Measurements from ENCODE around the gene MAPKAPK2.

DNA sequence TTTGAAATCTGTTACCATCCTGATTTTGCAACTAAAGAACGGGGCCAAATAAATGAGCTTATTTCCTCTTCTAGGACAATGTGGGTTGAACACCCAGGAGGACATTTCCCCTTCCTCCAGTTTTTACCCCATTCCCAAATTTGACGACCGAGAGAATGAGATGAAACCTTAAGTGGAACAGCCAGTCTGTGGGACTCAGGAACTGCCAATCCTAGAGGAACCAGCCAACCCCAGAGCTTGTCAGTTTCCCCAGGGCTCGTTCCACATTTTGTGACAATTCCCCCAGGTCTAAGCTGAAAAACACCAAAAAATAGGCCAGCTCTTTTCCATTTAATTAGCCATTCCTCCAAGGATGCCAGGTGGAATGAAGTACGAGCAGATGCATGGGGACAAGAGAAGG, 21.3 kb upstream of the MAPKAPK2 start:
- TF ChIP-seq, protein P1, sequence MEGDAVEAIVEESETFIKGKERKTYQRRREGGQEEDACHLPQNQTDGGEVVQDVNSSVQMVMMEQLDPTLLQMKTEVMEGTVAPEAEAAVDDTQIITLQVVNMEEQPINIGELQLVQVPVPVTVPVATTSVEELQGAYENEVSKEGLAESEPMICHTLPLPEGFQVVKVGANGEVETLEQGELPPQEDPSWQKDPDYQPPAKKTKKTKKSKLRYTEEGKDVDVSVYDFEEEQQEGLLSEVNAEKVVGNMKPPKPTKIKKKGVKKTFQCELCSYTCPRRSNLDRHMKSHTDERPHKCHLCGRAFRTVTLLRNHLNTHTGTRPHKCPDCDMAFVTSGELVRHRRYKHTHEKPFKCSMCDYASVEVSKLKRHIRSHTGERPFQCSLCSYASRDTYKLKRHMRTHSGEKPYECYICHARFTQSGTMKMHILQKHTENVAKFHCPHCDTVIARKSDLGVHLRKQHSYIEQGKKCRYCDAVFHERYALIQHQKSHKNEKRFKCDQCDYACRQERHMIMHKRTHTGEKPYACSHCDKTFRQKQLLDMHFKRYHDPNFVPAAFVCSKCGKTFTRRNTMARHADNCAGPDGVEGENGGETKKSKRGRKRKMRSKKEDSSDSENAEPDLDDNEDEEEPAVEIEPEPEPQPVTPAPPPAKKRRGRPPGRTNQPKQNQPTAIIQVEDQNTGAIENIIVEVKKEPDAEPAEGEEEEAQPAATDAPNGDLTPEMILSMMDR (IDR thresholded peaks at IDR 0.05), result no peak
- TF ChIP-seq EP300 (IDR thresholded peaks at IDR 0.05), result no peak

Data from upper lobe of left lung (tissue), 4 donors.